CD4-positive, alpha-beta T cell (primary cell): ENCODE measurements around the gene ECI2. TPM values are rescaled to one million over a fixed set of nuclear protein-coding genes. Genes with fewer than 3 reads are reported as not detected.

ENCODE experiments used
- ATAC-seq: fragments of 200-7000 bp; cut with Tn5 transposase; one replicate; pipeline ENCODE4 v1.10.0; 2022; ENCODE audit warnings: mild to moderate bottlenecking; ENCODE audit not compliant: poor library complexity
- CTCF ChIA-PET: fragments of 350-600 bp; sonication (Branson Sonifier 250); formaldehyde crosslinking; loops from one replicate; lab custom pipeline; 2021; ENCODE audit warnings: antibody characterized with exemption, inconsistent platforms; lab: Charles Lee
- POLR2A ChIA-PET: fragments of 350-600 bp; sonication (Branson Sonifier 250); formaldehyde crosslinking; loops from one replicate; lab custom pipeline; 2021; ENCODE audit warnings: antibody characterized with exemption, inconsistent platforms; lab: Charles Lee
- DNase-seq, 14 experiments: peaks; one replicate each; pipeline ENCODE4 v3.0.0-alpha.2; 2013 to 2020; ENCODE audit warnings: mixed read lengths in 2 of 14
- H3K27ac ChIP-seq, 2 donors: one replicate each; pipeline versions ENCODE4 v1.5.1 to v1.7.0; 2013; ENCODE audit warnings: low read length in 2 of 2, low read depth in 1 of 2, mild to moderate bottlenecking in 1 of 2
- H3K27me3 ChIP-seq, 2 experiments: 1 replicate in 1 of 2; 2 replicates in 1 of 2; pipeline versions ENCODE4 v1.6.1 to v1.7.0; 2013; ENCODE audit warnings: low read length in 2 of 2, control low read depth in 1 of 2, mild to moderate bottlenecking in 1 of 2, moderate library complexity in 1 of 2; ENCODE audit not compliant: insufficient read depth in 2 of 2, control insufficient read depth in 1 of 2
- H3K36me3 ChIP-seq: one replicate; pipeline ENCODE4 v1.6.1; 2013; ENCODE audit warnings: low read length, control low read depth; ENCODE audit not compliant: insufficient read depth
- H3K4me1 ChIP-seq: one replicate; pipeline ENCODE4 v1.6.1; 2013; ENCODE audit warnings: low read length, control low read depth; ENCODE audit not compliant: insufficient read depth
- H3K4me3 ChIP-seq: one replicate; pipeline ENCODE4 v1.5.1; 2013; ENCODE audit warnings: mild to moderate bottlenecking, low read length, moderate library complexity
- H3K9me3 ChIP-seq, 2 experiments: 1 replicate in 1 of 2; 2 replicates in 1 of 2; pipeline versions ENCODE4 v1.6.1 to v1.7.0; 2013; ENCODE audit warnings: low read length in 2 of 2, mild to moderate bottlenecking in 2 of 2, control low read depth in 1 of 2, moderate library complexity in 1 of 2; ENCODE audit not compliant: control insufficient read depth in 1 of 2, insufficient read depth in 1 of 2
- H3K27ac Mint-ChIP-seq: one replicate; pipeline ENCODE4 v1.8.0; 2020; ENCODE audit warnings: mixed read lengths
- H3K27me3 Mint-ChIP-seq: one replicate; pipeline ENCODE4 v1.8.0; 2021; ENCODE audit warnings: mixed read lengths
- H3K36me3 Mint-ChIP-seq: one replicate; pipeline ENCODE4 v1.8.0; 2021; ENCODE audit warnings: low read depth, mixed read lengths
- H3K4me1 Mint-ChIP-seq: one replicate; pipeline ENCODE4 v1.8.0; 2021; ENCODE audit warnings: low read depth, mixed read lengths
- H3K4me3 Mint-ChIP-seq: one replicate; pipeline ENCODE4 v1.8.0; 2020; ENCODE audit warnings: mild to moderate bottlenecking, mixed read lengths
- H3K9me3 Mint-ChIP-seq: one replicate; pipeline ENCODE4 v1.8.0; 2020; ENCODE audit warnings: mixed read lengths
- CTCF ChIP-seq: fragments of 200-600 bp; IDR thresholded peaks from one replicate; pipeline ENCODE4 v1.8.0; 2022; ENCODE audit warnings: antibody characterized with exemption, mild to moderate bottlenecking
- intact Hi-C, 2 experiments: fragments of 100-400 bp; cut with DNase I in 1 of 2; cut with micrococcal nuclease in 1 of 2; formaldehyde crosslinking; loops; one replicate each; pipeline versions ENCODE4 v1.15.1 to v1.9.0; 2023 to 2025; cut with DNase I, micrococcal nuclease
- total RNA-seq, 174 experiments: library from RNA in 2 of 174; stranded (reverse) in 2 of 174; gene quantifications; one replicate each; pipeline ENCODE4 v1.2.3 and lab custom pipeline; 2021 to 2026

The ECI2 gene
- total RNA-seq, 2 experiments from 2014 or later = 25.6 to 30.1 TPM

GRCh38 chr6:4088704-4089103 lies 46.7 kb downstream of the ECI2 start:
- CTCF ChIA-PET = no interaction called here
- ATAC-seq (no peak), DNase-seq (no peak)
- Histone ChIP-seq H3K27me3 (no peaks in the 10 kb centered on the region), H3K36me3 (no peaks in the 10 kb centered on the region), H3K9me3 (no peaks in the 10 kb centered on the region), H3K4me3 (no peak overlapping the region), H3K27ac (no peak overlapping the region), H3K4me1 (no peaks in the 10 kb centered on the region)
- H3K36me3 Mint-ChIP-seq = no peaks in the 10 kb centered on the region
- no peak overlapping the region for H3K4me3 Mint-ChIP-seq
- no peaks in the 10 kb centered on the region for H3K27me3 Mint-ChIP-seq
- H3K4me1 Mint-ChIP-seq = no peaks in the 10 kb centered on the region
- POLR2A ChIA-PET = no interaction called here
- no peak overlapping the region for H3K27ac Mint-ChIP-seq
- no peaks in the 10 kb centered on the region for H3K9me3 Mint-ChIP-seq
- intact Hi-C loops = no loop called here
- TF ChIP-seq CTCF = no peak

GRCh38 chr6:4085332-4085700 lies 50.1 kb downstream of the ECI2 start:
- Histone ChIP-seq H3K4me1 (no peaks in the 10 kb centered on the region), H3K36me3 (no peaks in the 10 kb centered on the region), H3K9me3 (no peaks in the 10 kb centered on the region), H3K27me3 (no peaks in the 10 kb centered on the region), H3K4me3 (no peak overlapping the region), H3K27ac (no peak overlapping the region)
- CTCF ChIA-PET = interaction anchor here (1.2 kb wide), 1 partner anchor 9 kb away, joined by 3 read pairs; no protein-coding TSS in a partner anchor
- POLR2A ChIA-PET = no interaction called here
- no peaks in the 10 kb centered on the region for H3K4me1 Mint-ChIP-seq
- H3K36me3 Mint-ChIP-seq = no peaks in the 10 kb centered on the region
- no peak for ATAC-seq
- H3K4me3 Mint-ChIP-seq = no peak overlapping the region
- no peak for DNase-seq
- H3K27me3 Mint-ChIP-seq = peaks cover 5% of the 10 kb centered on the region
- H3K27ac Mint-ChIP-seq = no peak overlapping the region
- TF ChIP-seq CTCF = no peak
- intact Hi-C loops = no loop called here
- no peaks in the 10 kb centered on the region for H3K9me3 Mint-ChIP-seq

- no peak overlapping the region for H3K4me3 Mint-ChIP-seq
- intact Hi-C loops = no loop called here
- Histone ChIP-seq H3K36me3 (no peaks in the 10 kb centered on the region), H3K4me3 (no peak overlapping the region), H3K27ac (no peak overlapping the region), H3K4me1 (no peaks in the 10 kb centered on the region), H3K9me3 (no peaks in the 10 kb centered on the region), H3K27me3 (no peaks in the 10 kb centered on the region)
- TF ChIP-seq CTCF = no peak
- H3K4me1 Mint-ChIP-seq = no peaks in the 10 kb centered on the region
- ChIA-PET POLR2A (no interaction called here), CTCF (interaction anchor here (1.2 kb wide), 1 partner anchor 8 kb away, joined by 3 read pairs; no protein-coding TSS in a partner anchor)
- H3K36me3 Mint-ChIP-seq = no peaks in the 10 kb centered on the region
- no peak overlapping the region for H3K27ac Mint-ChIP-seq
- DNase-seq (no peak), ATAC-seq (no peak)
- H3K9me3 Mint-ChIP-seq = no peaks in the 10 kb centered on the region
- H3K27me3 Mint-ChIP-seq = peaks cover 12% of the 10 kb centered on the region
Measured at GRCh38 chr6:4084444-4085331, 50.7 kb downstream of the ECI2 start.
